ENCODE data around the gene ARMS2.

- no peak for TF ChIP-seq CTCF (IDR thresholded peaks at IDR 0.05; ENCODE audit: insufficient read depth, low read depth, low read length)
- no peak for TF ChIP-seq EZH2 (IDR thresholded peaks at IDR 0.05; ENCODE audit: insufficient read depth, low read length)
These were observed 6.4 kb downstream of the ARMS2 start for GRCh38 chr10:122460891-122461293.
